Kidney tubule cell (primary cell): ENCODE measurements around the gene FBXL16.

ENCODE experiments used
- DNase-seq: peaks from one replicate; pipeline ENCODE4 v3.0.0-alpha.2; 2018; ENCODE audit warnings: low spot score

FBXL16 gene

DNA sequence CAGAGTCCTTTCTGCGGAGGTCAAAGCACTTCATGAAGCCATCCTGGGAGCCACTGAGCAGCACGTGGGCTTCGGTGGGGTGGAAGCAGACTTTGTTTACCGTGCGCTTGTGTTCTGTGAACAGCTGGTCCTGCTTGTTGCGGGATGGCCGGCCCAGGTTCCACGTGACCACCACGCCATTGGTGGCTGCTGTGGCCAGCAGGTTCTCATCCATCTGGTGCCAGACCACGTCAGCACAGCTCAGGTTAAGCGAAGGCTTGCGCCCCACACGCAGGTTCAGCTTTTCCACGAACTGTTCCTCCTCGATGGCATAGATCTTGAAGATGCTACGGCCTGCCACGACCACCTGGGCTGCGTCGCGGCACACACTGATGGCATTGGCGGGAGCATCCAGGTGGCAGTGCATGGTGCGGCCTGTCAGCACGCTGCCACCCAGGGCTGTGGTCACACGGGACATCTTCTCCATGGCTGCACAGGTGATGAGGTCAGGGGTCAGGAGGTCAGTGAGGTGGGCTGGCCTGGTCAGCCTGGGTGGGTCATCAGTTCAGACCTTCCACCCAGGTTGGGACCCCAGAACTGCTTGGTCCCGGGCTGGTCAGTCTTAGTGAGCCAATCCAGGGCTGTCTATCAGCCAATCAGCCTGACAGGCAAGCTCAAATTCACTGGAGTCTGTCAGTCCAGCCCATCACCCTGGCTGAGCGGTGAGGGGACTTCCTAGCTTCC is 16.3 kb downstream of the FBXL16 start:
- no peak for DNase-seq

DNA sequence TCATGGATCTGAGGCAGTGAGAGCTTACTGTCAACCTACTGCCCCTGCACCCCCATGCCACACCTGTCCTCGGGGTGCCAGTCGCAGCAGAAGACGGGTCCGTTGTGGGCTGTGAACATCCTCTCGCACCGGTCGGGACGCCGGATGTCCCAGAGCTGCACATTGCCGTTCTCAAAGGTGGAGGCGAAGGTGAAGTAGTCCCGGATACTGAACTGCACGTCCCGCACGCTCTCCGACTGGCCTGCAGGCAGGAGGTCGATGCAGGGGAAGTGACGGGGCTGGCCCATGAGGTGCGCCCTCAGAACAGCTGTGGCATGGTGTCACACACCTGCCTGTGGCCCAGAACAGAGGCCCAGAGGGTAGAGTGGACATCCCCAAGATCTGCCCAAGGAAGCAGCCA is 18.1 kb downstream of the FBXL16 start:
- no peak for DNase-seq

DNA sequence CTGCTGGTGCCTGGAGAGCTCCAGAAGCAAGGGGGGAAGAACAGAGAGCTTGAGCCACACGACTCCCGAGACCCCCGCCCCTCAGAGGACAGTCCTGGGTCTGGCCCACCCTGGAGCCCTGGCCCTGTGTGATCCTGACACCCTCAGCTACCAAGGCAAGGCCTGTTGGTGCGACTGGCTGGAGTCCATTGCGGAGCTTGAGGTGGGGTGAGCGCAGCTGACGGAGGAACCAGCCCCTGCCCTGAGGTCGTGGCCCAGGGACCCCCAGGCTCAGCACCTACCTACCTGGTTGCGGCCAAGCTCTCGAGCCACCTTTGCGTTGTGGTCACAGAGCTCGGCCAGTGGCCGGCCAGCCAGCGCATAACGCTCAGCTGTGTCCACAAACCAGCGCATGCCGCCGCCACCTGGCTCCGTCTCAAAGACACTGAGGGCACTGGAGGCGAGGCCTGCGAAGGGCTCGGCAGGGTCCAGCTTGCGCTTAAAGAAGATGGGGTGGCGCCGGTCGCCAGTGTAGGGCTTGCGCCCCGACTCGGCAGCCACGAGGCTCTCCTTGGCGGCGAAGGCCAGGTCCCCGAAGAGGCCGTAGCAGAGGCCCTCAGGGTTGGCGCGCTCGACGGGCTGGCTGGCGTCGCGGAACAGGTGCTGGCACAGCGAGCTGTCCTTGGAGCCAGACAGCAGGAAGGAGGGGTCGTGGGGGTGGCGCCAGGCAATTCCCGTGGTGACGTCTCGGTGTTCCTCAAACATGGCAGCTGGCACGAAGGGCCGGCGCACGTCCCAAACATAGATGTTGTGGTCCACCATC is 18.9 kb downstream of the FBXL16 start:
- no peak for DNase-seq

DNA sequence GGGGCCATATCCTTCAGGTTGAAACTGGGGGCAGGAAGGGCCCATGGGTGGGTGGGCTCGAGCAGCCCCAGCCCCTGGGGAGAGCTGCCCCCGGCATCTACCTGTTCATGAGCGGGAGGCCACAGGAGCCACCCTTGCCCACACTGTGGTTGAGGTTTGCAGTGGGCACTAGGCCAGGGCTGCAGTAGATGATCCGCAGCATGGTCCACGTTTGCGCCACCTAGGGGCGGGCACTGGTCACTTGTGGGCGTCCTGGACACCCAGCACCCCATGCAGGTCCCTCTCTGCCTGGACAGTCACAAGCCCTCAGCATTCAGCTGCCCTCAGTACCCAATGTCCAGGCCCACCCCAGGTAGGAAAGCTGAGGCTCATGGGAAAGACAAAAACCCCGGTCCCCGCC is 19.6 kb downstream of the FBXL16 start:
- DNase-seq: peak; percentile 62

DNA sequence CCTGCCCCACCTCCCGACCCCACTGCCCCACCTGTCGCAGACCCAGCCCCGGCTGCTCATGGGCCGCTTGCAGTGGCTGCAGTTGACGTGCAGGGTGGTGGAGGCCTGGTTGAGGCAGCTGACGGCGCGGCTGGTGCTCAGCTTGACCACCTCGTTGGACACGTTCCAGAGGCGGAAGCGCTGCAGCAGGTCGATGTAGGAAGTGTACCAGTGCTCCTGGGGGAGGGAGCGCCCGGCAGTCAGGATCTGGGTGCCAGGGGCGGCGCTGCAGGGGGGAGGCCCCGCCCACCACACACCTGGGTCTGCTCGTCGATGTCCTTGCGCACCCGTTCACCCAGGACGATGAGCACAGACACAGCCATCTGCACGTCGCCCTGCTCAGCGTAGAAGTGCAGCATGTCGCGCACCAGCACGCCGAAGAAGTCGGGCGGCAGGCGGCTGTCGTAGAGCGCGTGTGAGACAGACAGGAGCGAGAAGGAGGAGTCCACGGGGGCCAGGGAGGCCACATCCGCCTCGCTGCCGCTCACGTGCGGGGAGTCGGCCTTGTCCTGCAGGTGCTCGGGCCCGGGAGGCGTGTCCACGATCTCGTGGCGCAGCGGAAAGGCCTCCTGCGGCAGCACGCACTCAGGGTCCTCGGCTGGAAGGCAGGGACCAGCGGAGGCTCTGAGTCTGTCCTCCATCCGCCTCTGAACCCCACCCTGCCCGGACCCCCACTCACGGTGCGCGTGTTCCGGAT is 20.5 kb downstream of the FBXL16 start:
- no peak for DNase-seq

DNA sequence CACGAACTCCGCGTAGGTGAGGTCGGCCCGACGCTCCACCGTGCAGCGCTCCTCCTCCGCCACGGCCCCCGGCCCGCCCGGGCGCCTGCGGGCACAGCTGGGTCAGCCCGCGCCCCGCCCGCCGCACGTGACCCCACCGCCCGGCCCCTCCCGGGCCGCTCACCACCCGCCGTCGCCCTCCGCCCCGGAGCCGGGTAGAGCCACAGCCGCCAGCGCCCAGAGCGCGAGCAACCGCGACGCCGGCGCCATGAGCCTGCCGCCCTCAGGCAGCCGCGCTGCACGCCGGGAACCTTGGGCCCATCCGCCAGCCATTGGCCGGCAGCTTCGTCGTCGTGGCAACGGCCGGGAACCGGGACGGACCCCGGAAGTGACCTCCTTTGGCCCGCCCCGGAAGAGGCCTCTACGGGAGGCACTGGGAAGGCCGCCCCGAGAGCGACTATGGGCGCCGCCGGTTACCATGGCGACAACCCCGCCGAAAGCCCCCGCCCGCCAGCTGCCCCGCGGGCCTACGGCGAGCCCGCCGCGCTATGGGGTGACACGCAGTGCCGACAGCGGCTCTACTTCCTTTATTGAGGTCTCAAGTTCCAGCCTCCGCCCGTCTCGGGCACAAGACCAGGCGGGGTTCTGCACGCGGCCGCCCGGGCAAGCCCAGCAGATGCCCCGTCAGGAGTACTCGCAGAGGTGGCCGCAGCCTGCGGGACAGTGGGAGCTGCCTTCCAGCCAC is 21.4 kb downstream of the FBXL16 start, which contains the start of gene JMJD8:
Gene JMJD8, minus strand, starts transcription at position 264 of the 724 bp plus-strand sequence. Its CDS starts 15 bp downstream, at position 249.
- peak; percentile 96 for DNase-seq

DNA sequence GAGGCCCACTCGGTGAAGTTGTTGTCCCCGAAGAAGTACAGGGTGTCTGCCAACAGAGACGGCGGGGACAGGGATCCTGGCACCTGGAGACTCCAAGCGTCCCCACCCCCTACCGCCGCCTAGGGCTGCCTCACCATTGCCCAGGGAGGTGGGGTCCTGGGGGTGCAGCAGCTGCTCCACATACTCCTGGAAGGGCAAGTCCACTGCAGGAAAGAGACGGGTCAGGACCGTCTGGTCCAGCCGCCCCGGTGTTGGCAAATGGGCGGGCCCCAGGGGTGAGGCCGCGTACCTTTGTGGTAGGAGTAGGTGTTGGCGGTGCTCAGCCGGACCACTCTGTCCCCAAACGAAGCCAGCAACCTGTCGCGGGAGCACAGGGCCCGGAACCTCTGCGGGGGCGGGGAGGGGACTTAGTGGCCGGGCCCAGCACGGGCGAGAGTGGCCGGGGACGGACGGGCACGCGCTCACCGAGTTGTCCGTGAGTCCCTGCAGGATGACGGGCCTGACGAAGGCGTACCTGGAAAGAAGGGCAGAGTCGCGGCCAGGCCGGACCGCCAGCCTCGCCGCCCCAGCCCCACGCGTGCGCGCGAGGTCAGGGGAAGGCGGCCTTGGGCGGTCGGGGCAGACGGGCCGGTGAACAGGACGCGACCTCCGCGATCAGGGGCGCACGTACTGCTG is 22.1 kb downstream of the FBXL16 start:
- DNase-seq: peak; percentile 46

DNA sequence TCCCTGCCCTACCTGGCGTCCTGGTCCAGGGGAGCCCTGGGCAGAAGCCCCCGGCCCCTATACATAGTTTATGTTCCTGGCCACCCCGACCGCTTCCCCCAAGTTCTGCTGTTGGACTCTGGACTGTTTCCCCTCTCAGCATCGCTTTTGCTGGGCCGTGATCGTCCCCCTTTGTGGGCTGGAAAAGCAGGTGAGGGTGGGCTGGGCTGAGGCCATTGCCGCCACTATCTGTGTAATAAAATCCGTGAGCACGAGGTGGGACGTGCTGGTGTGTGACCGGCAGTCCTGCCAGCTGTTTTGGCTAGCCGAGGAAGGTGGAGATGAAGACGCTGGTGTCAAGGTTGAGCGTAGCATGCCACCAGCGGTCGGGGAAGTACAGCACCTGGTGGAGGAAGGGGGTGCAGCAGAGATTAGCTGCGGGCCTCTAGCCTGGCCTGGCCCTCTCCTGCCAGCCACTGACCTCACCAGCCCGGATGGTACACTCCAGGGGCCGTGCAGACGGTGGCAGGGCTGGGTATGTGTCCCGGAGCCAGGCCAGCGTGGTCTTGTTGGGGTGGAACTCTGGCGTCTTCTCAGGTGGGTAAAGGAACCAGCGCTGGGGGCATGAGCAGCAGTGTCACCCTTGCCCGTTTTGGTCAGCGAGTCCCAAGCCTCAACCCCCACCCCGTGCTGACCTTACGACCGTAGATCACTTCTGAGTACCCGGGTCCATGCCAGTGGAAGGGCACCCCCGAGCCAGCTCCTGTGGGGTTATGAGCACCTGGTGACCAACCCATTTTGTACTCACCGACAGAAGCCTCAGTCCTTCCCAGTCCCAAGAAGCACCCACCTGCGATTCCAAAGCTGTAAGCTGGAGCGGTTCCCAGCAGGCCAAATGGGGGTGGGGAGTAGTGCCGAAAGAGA is 22.9 kb downstream of the FBXL16 start:
- no peak for DNase-seq

DNA sequence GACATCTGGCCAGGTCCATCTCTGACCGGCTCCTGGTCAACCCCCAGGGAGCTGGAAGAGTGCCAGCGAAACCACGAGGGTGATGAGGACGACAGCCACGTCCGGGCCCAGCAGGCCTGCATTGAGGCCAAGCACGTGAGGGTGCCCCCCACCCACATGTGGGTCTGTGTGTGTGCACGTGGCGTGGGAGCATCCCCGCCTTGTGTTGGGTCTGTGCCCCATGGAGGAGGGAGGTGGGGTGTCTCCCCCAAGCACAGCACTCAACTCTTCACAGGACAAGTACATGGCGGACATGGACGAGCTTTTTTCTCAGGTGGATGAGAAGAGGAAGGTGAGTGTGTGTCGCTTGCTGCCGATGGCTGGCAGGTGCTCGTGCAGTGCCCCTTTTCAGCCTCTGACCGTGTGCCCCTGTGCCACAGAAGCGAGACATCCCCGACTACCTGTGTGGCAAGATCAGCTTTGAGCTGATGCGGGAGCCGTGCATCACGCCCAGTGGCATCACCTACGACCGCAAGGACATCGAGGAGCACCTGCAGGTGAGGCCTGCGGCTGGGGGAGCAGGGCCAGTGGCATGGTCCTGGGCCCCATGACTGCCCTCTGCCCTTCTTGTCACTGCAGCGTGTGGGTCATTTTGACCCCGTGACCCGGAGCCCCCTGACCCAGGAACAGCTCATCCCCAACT is 23.7 kb downstream of the FBXL16 start:
- DNase-seq: peak; percentile 44

DNA sequence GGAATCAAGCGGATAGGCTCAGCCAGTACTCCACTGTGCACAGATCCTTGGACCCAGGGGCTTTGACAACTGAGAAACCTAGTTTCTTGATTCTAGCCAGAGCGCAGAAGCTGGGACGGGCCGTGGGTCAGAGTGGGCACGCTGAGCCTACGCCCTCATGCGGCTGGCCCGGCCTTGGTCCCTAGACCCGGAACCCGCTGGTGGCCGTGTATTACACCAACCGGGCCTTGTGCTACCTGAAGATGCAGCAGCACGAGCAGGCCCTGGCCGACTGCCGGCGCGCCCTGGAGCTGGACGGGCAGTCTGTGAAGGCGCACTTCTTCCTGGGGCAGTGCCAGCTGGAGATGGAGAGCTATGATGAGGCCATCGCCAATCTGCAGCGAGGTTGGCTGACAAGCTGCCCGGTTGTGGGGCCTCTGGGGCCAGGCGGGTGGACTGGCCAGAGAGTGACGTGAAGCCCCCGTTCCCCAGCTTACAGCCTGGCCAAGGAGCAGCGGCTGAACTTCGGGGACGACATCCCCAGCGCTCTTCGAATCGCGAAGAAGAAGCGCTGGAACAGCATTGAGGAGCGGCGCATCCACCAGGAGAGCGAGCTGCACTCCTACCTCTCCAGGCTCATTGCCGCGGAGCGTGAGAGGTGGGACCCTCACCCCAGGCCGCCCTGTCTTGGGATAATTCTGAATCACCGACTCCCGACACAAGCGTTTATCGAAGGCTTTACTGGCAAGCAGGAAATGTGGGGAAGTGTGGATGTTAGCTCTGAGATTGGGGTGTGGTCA is 24.4 kb downstream of the FBXL16 start:
- peak; percentile 56 for DNase-seq

DNA sequence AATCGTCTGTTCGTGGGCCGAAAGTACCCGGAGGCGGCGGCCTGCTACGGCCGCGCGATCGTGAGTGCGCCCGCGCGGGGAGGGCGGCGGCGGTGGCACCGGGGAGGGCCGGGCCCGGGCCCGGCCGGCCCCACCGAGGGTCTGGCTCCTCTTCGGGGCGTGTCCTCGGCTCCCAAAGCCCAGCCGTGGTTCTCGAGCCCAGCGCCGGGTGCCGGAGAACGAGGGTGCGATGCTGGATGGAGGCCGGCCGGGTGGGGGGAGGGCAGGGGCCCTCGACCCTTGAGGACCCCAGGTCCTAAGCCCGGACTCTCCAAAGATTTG is 25.0 kb downstream of the FBXL16 start:
- no peak for DNase-seq

DNA sequence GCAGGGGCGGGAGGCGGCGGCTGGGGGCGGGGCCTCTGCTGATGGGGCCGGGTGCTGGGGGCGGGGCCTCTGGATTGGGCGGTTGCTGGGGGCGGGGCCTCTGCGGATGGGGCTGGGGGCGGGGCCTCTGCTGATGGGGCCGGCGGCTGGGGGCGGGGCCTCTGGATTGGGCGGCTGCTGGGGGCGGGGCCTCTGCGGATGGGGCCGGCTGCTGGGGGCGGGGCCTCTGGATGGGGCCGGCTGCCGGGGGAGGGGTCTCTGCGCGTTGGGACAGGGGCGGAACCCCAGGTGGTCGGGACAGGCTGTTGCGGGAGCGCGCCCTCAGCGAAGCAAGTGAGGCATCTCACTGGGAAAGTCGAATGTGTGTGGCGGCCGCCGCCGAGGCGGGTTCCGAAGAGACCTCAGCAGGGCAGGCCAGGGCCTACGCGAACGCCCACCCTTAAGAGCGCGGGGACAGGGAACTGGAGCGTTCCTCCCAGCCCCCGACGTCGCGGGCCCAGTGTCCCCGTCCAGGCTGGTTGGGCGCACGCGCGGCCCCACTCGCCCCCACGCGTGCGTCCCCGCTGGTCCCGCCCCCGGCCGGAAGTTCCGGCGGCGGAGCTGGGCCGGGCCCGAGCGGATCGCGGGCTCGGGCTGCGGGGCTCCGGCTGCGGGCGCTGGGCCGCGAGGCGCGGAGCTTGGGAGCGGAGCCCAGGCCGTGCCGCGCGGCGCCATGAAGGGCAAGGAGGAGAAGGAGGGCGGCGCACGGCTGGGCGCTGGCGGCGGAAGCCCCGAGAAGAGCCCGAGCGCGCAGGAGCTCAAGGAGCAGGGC is 25.6 kb downstream of the FBXL16 start, which contains the start of gene STUB1:
Gene STUB1, plus strand, starts transcription at position 597 of the 811 bp plus-strand sequence. Its CDS starts 116 bp downstream, at position 713.
- peak; percentile 84 for DNase-seq

DNA sequence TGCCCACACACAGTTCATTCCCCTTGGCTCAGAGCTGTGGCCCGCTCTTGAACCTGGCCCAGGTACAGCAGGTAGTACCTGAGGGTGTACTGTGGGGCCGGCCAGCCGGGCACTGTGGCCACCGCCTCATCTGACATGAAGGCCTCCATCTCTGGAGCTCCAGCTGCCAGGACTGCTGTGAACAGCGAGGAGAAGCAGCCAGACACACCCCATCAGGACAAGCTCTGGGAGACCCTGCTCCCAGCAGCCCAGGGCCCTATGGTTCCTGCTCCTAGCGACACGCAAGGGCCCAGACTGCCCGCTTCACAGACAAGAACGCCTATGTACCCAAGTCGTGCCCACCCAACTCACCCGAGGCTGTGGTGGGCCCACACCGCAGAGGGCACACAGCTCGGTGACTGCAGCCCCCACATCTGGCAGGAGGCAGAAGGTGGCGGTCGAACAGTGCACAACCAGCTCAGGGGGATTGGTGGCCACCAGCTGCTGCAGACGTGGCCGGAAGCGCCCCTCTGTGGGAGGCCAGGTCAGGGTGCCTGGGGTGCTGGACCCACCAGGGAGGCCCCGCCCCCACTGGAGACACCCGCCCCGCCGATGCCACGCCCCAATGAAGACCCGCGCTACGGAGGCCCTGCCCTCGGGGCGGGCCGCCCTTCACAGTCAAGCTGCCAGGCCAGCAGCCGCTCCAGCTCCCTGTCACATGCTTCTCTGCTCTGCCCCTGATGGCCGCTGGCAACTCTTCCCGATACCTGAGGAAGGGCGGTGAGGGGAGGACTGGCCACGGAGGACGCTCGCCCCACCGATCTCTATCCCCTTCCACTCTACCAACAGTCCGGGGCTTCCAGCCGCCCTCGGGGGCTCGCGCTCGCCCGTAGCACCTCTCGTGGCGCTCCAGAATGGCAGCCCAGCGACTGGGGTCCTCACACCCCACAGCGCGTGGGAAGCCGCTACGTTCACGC is 26.5 kb downstream of the FBXL16 start:
- DNase-seq: peak; percentile 64

DNA sequence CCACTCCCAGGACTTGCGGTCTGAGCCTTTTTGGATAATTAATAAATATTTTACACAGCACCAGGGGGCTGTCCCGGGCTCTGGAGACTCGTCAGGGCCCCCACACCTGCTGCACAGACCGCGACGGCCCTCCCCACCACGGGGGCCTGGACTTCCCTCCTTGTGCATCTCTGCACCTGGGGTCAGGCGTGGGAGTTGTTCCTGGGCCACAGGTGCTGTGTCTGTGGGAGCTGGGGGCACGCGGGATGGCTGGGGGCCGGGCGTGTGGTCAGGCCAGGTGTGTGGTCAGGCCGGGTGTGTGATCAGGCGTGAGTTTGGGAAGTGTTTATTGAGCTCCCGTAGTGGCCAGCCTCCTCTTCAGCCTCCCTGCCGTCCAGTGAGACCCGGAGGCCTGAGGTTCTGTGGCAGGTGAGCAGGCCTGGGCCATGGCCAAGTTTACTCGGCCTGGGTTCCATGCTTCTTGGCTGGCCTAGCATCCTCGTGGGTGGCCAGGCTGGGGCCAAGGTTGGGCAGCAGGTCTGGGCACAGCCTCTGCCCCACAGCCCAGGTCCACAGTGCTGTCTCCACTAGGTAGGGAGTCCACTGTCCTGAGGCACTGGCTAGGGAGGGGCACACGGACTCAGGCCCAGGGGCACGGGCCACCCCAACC is 27.3 kb downstream of the FBXL16 start:
- no peak for DNase-seq

DNA sequence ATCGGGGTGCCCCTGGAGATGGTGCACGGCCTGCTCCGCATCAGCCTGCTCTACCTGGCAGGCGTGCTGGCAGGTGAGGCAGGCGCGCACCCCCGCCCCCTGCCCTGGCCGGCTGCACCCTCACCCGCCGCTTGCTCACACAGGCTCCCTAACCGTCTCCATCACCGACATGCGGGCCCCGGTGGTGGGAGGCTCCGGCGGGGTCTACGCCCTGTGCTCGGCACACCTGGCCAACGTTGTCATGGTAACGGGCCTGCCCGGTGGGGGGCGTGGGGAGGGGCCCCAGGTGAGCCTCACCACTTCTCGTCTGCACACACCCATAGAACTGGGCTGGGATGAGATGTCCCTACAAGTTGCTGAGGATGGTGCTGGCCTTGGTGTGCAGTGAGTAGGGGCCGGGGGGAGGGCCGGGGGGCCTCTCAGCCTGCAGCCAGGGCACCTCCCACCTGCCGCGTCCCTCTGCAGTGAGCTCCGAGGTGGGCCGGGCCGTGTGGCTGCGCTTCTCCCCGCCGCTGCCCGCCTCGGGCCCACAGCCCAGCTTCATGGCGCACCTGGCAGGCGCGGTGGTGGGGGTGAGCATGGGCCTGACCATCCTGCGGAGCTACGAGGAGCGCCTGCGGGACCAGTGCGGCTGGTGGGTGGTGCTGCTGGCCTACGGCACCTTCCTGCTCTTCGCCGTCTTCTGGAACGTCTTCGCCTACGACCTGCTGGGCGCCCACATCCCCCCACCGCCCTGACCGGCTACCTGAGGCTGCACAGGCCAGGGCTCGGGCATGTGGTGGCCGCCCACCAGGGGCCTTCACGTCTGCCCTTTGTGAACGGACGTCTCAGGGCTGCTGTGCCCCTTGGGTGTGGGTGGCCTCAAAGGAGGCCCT is 28.0 kb downstream of the FBXL16 start:
- DNase-seq: no peak
